Upper lobe of left lung (tissue), 4 donors: ENCODE data around the gene MEGF11.

Source experiments
- POLR2A ChIP-seq, 4 donors: fragments of 450-650 bp; IDR thresholded peaks; one replicate each; pipeline ENCODE4 v1.5.1; 2016 to 2017; ENCODE audit warnings: antibody characterized with exemption in 4 of 4, mild to moderate bottlenecking in 2 of 4
- POLR2AphosphoS5 ChIP-seq, 2 donors: sonication (generic); formaldehyde crosslinking; IDR thresholded peaks; one replicate each; pipeline ENCODE4 v1.5.1; 2017; ENCODE audit warnings: antibody characterized with exemption in 2 of 2
- TF ChIP-seq, protein P1 (sequence below), 6 experiments: fragments of 450-650 bp in 4 of 6; fragments of 200-600 bp in 2 of 6; sonication (generic) in 2 of 6; IDR thresholded peaks; one replicate each; pipeline ENCODE4 v1.5.1; 2016 to 2019; ENCODE audit warnings: antibody characterized with exemption in 6 of 6

DNA sequence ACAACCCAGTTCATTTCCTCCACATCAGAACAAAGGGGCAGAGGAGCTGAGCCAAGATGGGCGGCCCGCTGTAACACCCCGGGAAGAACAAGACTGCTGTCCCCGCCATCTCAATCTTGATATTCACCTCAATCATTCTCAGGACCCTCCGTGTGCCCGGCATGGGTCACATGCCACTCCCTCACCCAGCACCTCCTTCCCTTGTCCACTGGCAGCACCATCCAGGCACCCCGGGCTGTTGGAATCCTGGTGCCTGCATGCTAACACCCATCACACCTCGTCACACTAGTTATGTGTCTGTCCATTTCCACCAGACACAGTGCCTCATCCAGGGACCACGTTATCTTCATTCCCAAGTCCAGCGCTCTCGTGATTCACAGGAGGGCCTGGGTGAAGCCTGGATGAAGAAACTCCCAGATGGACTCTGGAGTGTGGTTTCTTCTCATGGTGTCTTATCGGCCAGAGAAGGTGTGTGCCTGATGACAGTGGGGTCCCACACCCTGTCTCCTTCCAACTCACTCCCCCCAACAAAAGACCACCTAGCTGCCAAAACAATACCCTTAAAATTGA is 16.7 kb downstream of the MEGF11 start:
- TF ChIP-seq, protein P1, sequence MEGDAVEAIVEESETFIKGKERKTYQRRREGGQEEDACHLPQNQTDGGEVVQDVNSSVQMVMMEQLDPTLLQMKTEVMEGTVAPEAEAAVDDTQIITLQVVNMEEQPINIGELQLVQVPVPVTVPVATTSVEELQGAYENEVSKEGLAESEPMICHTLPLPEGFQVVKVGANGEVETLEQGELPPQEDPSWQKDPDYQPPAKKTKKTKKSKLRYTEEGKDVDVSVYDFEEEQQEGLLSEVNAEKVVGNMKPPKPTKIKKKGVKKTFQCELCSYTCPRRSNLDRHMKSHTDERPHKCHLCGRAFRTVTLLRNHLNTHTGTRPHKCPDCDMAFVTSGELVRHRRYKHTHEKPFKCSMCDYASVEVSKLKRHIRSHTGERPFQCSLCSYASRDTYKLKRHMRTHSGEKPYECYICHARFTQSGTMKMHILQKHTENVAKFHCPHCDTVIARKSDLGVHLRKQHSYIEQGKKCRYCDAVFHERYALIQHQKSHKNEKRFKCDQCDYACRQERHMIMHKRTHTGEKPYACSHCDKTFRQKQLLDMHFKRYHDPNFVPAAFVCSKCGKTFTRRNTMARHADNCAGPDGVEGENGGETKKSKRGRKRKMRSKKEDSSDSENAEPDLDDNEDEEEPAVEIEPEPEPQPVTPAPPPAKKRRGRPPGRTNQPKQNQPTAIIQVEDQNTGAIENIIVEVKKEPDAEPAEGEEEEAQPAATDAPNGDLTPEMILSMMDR (IDR thresholded peaks at IDR 0.05): no peak
- TF ChIP-seq POLR2AphosphoS5 (IDR thresholded peaks at IDR 0.05) (no peak), POLR2A (IDR thresholded peaks at IDR 0.05) (no peak)
